GM19452 (cell line): Measurements from ENCODE around the gene KAT2B.

Experiments used
- ATAC-seq: cut with Tn5 transposase; IDR thresholded peaks from one replicate; pipeline ENCODE4 v1.9.1; 2021; ENCODE audit not compliant: unreplicated experiment

Gene KAT2B

DNA sequence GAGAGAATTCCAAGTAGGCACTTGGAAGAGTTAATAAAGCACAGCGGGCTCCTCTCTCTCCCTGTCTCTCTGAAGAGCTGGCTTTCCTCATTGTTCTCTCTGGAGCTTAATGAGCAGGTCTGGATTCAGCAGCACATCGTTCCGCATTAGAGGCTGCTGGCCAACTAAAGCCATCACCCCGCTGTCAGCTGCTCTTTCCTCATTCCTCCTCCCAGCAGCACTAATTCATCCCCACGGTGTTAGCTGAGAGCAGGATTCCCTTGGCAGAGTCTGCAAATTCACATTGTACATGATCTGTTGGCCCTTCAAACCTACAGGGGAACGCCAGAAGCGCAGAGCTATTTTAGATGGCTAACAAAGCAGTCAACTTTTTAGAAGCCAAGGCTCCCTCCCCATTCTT lies 101.6 kb downstream of the KAT2B start:
- no peak for ATAC-seq

DNA sequence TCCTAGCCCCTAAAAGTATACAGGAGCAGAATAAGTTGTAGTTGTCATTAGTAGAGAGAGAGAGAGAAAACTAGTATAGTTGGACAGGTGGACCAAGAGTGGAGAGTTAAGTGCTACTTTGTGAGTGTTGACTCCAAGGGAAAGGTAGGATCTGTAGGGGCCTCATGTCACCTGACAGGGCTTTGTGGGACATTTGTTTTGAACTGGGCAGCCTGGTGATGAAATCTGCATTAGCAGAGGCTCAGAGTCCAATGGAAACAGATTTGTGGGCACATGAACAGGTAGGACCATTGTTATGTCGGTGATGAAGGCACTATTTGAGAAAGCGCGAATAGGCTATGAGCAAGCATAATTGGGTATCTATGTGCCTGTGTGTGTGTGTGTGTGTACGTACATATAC lies 102.3 kb downstream of the KAT2B start:
- no peak for ATAC-seq

DNA sequence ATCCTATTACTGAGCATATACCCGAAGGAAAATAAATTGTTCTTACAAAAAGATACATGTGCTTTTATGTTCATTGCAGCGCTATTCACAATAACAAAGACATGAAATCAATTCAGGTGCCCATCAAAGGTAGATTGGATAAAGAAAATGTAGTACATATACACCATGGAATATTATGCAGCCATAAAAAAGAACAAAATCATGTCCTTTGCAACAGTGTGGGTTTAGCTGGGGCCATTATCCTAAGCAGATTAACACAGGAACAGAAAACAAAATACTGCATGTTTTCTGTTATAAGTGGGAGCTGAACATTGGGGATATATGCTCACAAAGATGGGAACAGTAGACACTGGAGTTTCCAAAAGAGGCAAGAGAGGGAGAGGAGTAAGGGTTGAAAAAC lies 103.3 kb downstream of the KAT2B start:
- ATAC-seq: no peak

- no peak for ATAC-seq
Measured at GRCh38 chr3:20145874-20146273, 105.6 kb downstream of the KAT2B start.

DNA sequence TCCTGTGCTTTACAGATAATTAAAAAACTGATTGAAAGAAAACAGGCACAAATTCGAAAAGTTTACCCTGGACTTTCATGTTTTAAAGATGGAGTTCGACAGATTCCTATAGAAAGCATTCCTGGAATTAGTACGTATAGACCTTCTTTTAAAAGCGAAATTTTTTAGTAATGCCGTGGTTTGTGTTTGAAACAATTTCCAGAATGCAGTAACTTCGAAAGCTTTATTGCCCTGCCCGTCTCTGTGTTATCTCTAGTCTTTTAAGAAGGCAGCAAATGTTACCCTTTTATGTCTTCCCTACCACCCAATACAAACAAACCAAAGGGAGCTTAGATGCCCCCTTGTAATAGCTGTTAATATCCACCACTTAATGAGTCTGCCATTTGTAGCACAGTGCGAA lies 106.1 kb downstream of the KAT2B start:
- ATAC-seq: no peak

DNA sequence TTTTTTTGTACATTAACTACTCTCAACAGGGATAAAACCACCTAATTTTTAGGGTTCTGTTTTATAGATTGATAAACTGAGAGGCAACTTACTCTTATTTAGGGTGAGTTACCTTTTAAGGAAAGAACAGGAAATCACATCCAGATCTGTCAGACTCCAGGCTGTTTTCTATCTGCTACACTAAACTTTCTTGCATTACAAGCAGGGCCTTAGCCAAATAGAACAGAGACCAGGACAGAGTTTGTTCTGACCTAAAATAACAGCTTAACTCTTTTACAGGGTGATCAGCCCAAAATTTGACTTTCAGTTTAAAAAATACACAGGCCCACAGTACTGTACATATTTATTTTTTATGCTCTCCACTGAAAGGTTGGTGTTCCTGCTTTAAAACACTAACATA lies 107.1 kb downstream of the KAT2B start:
- ATAC-seq: no peak

DNA sequence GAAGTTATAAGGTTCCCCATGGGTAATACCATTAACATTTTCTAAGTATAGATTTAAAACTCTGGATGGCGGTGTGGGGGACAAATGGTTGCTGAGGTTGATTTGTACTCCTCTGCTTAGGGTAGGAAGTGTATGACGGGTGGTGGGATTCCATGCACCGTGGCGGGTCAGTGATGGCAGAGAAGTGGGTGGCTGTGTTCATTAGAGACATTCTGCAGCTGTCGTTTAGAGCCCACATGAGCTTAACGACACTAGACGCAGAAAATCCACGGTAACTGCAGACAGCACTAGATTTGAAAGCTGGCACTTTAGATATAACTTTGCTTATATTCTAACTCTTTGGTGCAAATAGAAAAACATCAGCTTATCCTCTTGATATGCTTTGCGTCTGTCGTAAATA lies 108.2 kb downstream of the KAT2B start:
- no peak for ATAC-seq

DNA sequence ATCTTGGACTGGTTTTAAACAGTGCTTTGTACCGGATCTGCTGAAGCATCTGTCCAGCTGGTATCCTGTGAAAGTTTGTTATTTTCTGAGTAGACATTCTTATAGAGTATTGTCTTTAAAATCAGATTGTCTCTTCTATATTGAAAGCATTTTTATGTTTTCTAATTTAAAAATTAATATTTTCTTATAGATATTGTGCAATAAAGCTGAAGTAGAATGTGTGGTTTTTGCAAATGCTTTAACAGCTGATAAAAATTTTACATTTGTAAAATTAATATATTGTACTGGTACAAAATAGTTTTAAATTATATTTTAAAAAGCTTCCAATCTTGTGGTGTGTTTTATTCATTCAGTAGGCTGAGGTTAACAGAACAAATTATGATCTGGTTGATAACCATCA lies 113.8 kb downstream of the KAT2B start:
- no peak for ATAC-seq

DNA sequence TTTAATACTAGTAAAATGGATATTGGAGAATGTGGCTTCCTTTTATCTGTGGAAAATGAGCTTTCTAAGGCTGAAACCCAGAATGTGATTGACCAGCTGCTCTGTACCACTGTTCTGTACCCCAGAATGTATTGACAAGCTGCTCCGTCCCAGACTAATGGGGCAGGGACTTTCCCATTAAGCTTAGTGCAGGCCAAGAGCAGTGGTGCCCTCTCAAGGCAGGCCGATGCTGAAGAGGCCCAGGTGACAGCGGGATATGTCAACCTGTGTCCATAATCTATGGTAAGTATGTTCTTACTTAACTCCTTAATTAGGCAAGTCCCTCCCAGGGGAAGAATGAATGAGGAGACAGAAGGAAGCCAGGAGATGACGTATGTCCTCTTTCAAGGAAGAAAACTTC lies 114.7 kb downstream of the KAT2B start:
- no peak for ATAC-seq

- ATAC-seq: no peak
Measured at GRCh38 chr3:20160230-20160629, 120.0 kb downstream of the KAT2B start.

- no peak for ATAC-seq
Measured at GRCh38 chr3:20161714-20162113, 121.5 kb downstream of the KAT2B start.

- no peak for ATAC-seq
Measured at GRCh38 chr3:20173844-20174410, 133.7 kb downstream of the KAT2B start.

DNA sequence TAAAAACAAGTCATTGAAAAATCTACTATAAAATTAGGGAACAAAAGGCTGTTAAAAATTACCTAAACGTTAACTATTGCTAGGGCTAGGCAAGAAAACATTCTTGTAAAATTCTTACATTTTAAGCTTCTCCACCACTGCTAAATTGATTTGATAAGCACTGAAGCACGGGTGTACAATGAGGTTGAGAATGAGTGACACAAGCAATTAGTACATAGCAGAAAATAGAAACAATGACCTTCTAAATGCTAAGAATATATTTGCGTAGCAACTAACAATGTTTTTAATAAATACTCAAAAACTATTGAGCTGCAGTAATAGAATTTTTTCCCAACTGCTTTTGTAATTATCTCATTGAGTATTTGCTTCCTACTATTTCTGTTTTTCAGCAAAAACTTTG lies 141.0 kb downstream of the KAT2B start:
- ATAC-seq: no peak

- no peak for ATAC-seq
Measured at GRCh38 chr3:20182206-20182605, 142.0 kb downstream of the KAT2B start.

- peak; percentile 10 for ATAC-seq
Measured at GRCh38 chr3:20185331-20185678, 145.1 kb downstream of the KAT2B start.

DNA sequence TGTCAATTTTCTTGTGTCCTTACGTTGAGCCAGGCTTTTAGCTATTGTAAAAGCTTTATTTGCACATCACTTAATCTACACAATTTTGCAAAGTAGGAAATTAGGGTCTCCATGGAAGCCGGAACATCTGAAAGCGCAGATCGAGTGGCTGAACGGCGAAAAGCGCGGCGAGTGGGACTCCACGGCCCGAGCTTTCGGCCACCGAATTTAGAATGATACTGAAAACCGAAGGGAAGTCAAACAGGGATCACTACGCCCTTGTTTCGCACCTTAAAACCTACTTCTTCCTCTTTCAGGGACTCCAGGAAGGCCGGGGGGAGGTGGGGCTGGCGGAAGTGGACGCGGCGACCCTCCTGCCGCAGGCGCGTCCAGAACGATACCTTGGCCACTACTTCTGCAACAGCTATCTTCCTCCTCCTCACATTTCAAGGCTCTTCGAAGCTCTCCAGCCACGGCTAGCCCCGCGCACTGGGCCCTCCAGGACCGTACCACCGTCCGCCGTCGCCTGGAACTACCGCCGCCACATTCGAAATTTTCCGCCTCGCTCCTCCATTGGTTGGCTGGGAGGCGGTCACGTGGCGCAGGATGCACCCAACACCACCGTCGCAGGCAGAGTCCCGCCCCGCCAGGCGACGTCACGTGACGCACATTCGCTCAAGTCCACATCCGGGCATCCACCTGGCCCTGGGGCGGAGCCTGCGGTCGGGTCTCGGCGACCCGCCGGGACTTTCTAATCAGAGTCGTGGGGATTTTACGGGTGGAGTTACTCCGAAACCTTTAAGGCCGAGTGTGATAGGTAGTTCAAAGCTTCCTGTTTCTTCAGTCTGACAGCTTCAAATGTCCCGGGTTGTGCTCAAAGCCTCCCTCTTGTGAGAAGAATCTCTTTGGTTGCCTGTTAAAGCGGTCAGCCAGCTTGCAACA lies 145.7 kb downstream of the KAT2B start, which contains the start of gene SGO1:
TSS of gene SGO1 (minus strand) at position 528 of the 921 bp plus-strand sequence. CDS start 2,179 bp downstream, outside the sequence.
- peak; percentile 96 for ATAC-seq

DNA sequence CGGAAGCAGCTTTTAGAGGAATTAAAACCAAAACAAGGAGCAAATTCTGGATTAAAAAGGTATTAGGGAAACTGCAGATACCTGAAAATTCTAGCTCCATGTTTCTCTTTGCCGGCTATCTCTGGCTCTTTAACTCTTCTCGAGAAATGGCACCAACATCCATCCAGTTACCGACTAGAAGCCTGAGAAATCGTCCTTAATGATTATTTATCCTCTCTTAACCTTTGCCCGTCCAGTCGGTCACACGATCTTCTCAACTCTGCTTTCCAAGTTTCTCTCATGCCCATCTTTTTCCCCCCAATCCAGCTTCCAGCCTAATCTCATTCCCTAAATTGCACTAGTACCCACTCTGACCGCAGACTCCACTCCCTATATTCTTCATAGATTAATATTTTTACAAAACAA lies 146.4 kb downstream of the KAT2B start:
- ATAC-seq: peak; percentile 6

DNA sequence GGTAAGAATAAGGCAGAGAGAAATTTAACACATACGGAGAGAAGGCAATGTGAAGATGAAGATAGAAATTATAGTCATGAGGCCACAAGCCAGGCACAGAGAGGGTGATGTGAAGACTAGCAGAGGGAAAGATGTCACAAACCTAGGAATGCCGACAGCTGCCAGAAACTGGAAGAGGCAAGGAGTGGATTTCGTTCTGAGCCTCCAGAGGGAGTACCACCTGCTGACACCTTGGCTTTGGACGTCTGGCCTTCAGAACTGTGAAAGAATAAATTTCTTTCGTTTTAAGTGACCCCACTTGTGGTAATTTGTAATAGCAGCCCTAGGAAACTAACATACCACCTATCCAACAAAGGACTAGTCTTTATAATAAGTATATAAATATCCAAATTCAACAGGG lies 150.7 kb downstream of the KAT2B start:
- no peak for ATAC-seq

DNA sequence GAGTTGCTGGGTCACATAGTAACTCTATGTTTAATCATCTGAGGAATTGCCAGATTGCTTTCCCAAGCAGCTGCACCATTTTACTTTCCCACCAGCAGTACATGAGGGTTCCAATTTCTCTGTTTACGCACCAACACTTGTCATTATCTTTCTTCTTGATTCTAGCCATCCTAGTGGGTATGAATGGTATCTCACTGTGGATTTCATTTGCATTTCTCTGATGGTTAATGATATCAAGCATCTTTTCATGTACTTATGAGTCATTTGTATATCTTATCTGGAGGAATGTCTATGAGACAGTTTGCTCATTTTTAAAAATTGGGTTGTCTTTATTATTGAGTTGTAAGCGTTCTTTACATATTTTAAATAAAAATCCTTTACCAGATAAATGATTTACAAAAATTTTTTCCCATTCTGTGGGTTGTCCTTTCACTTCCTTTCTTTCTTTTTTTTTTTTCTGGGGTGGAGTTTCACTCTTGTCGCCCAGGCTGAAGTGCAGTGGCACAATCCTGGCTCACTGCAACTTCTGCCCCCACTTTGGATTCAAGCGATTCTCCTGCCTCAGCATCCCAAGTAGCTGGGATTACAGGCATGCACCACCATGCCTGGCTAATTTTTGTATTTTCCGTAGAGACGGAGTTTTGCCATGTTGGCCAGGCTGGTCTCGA lies 154.7 kb downstream of the KAT2B start:
- ATAC-seq: no peak

GRCh38 chr3:20197775-20198174 lies 157.5 kb downstream of the KAT2B start:
- no peak for ATAC-seq

DNA sequence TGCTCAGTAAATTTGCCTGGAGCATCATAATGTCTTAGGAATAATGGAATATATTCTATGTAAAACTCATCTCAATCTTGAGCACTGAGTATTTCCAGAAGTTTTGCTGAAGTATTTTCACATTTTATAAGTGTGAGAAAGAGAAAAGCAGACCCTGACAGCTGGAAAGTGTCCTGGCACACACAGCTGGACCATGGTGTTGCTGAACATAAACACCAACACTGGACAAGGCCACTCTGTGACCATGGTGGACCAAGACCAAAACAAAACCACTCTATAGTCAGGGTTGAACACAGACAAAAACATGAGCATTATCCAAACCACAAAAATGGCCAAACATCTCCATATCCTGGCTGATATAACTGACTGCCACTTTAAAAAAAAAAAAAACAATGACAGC lies 160.9 kb downstream of the KAT2B start:
- no peak for ATAC-seq
